NCI-H345 (cell line): ENCODE data around the gene PRL.

Experiments
- DNase-seq: peaks from one replicate; lab custom pipeline; 2025; lab: John Stamatoyannopoulos, UW

The PRL gene

GRCh38 chr6:22294301-22294700 is 2.5 kb downstream of the PRL start:
- DNase-seq = no peak

GRCh38 chr6:22290045-22290444 is 6.8 kb downstream of the PRL start:
- DNase-seq = no peak

- no peak for DNase-seq
Measured at GRCh38 chr6:22288721-22289120, 8.1 kb downstream of the PRL start.

- no peak for DNase-seq
Measured at GRCh38 chr6:22284666-22285065, 12.2 kb downstream of the PRL start.

GRCh38 chr6:22281341-22282085 is 15.3 kb downstream of the PRL start:
- DNase-seq = no peak

- no peak for DNase-seq
Measured at GRCh38 chr6:22279427-22279826, 17.4 kb downstream of the PRL start.

GRCh38 chr6:22271081-22271480 is 25.8 kb downstream of the PRL start:
- no peak for DNase-seq

- DNase-seq = no peak
Measured at GRCh38 chr6:22263748-22264147, 33.1 kb downstream of the PRL start.

GRCh38 chr6:22254886-22255285 is 42.0 kb downstream of the PRL start:
- DNase-seq = no peak

- no peak for DNase-seq
Measured at GRCh38 chr6:22253955-22254655, 42.7 kb downstream of the PRL start.

- DNase-seq = no peak
Measured at GRCh38 chr6:22251348-22251747, 45.5 kb downstream of the PRL start.

- peak; percentile 82 for DNase-seq
Measured at GRCh38 chr6:22250486-22250885, 46.4 kb downstream of the PRL start.

GRCh38 chr6:22249711-22250350 is 47.0 kb downstream of the PRL start:
- DNase-seq = no peak

GRCh38 chr6:22248513-22249308 is 48.1 kb downstream of the PRL start:
- DNase-seq = no peak

GRCh38 chr6:22247916-22248482 is 48.8 kb downstream of the PRL start:
- no peak for DNase-seq

- no peak for DNase-seq
Measured at GRCh38 chr6:22240025-22240424, 56.8 kb downstream of the PRL start.

- DNase-seq = no peak
Measured at GRCh38 chr6:22239261-22239921, 57.4 kb downstream of the PRL start.

- DNase-seq = no peak
Measured at GRCh38 chr6:22238861-22239260, 58.0 kb downstream of the PRL start.

- no peak for DNase-seq
Measured at GRCh38 chr6:22237526-22237925, 59.3 kb downstream of the PRL start.
